Neural progenitor cell (in vitro differentiated cells): ENCODE data around the gene LAMA1. TPM values are rescaled to one million over a fixed set of nuclear protein-coding genes. Genes with fewer than 3 reads are reported as not detected.
A peak's percentile ranks its signal among the peaks of the same experiment; 100 is the strongest.

Experiments used
- DNase-seq: peaks from one replicate; pipeline ENCODE4 v3.0.0-alpha.2; 2016; ENCODE audit warnings: low spot score
- H2AFZ ChIP-seq: fragments of 200-600 bp; sonication (generic); replicated peaks from 2 replicates; pipeline ENCODE4 v1.6.1; 2016; ENCODE audit warnings: antibody characterized with exemption
- H3F3A ChIP-seq: fragments of 200-600 bp; sonication (generic); 2 replicates; pipeline ENCODE4 v1.6.1; 2016; ENCODE audit warnings: antibody characterized with exemption, low read depth
- H3K27ac ChIP-seq: fragments of 200-600 bp; sonication (generic); 2 replicates; pipeline ENCODE4 v1.5.1; 2016; ENCODE audit warnings: mild to moderate bottlenecking
- H3K27me3 ChIP-seq: fragments of 200-600 bp; sonication (generic); 2 replicates; pipeline ENCODE4 v1.6.1; 2016; ENCODE audit warnings: mild to moderate bottlenecking, moderate library complexity
- H3K36me3 ChIP-seq: fragments of 200-600 bp; sonication (generic); 2 replicates; pipeline ENCODE4 v1.5.1; 2016
- H3K4me1 ChIP-seq: fragments of 200-600 bp; sonication (generic); 2 replicates; pipeline ENCODE4 v1.6.1; 2016; ENCODE audit warnings: mixed run types
- H3K4me2 ChIP-seq: fragments of 200-600 bp; sonication (generic); 2 replicates; pipeline ENCODE4 v1.6.1; 2016
- H3K4me3 ChIP-seq: fragments of 200-600 bp; sonication (generic); 2 replicates; pipeline ENCODE4 v1.5.1; 2016
- H3K79me2 ChIP-seq: fragments of 200-600 bp; sonication (generic); 2 replicates; pipeline ENCODE4 v1.6.1; 2016; ENCODE audit warnings: low read depth
- H3K9ac ChIP-seq: fragments of 200-600 bp; sonication (generic); 2 replicates; pipeline ENCODE4 v1.6.1; 2016
- H3K9me3 ChIP-seq: fragments of 200-600 bp; sonication (generic); 2 replicates; pipeline ENCODE4 v1.5.1; 2016; ENCODE audit warnings: low read depth
- H4K20me1 ChIP-seq: fragments of 200-600 bp; sonication (generic); 2 replicates; pipeline ENCODE4 v1.6.1; 2016; ENCODE audit warnings: low read depth
- H3K27ac Mint-ChIP-seq: 3 replicates; pipeline ENCODE4 v1.8.0; 2021; ENCODE audit warnings: mixed read lengths
- H3K27me3 Mint-ChIP-seq: 2 replicates; pipeline ENCODE4 v1.8.0; 2022; ENCODE audit warnings: low read depth, mild to moderate bottlenecking, inconsistent platforms, moderate library complexity, mixed read lengths; ENCODE audit not compliant: insufficient read depth
- H3K36me3 Mint-ChIP-seq: 3 replicates; pipeline ENCODE4 v1.8.0; 2021; ENCODE audit warnings: mixed read lengths
- H3K4me1 Mint-ChIP-seq: 3 replicates; pipeline ENCODE4 v1.8.0; 2021; ENCODE audit warnings: mixed read lengths
- H3K4me3 Mint-ChIP-seq: 3 replicates; pipeline ENCODE4 v1.8.0; 2021; ENCODE audit warnings: mild to moderate bottlenecking, moderate library complexity, mixed read lengths
- H3K9me3 Mint-ChIP-seq: 3 replicates; pipeline ENCODE4 v1.8.0; 2020; ENCODE audit warnings: mixed read lengths
- EZH2 ChIP-seq: fragments of 200-600 bp; sonication (generic); IDR thresholded peaks from 2 replicates; pipeline ENCODE4 v1.6.1; 2017; ENCODE audit warnings: antibody characterized with exemption, mild to moderate bottlenecking, moderate library complexity
- EZH2phosphoT487 ChIP-seq: fragments of 200-600 bp; sonication (generic); IDR thresholded peaks from 2 replicates; pipeline ENCODE4 v1.6.1; 2017; ENCODE audit warnings: antibody characterized with exemption
- total RNA-seq: library from RNA; depleted of rRNA; stranded (reverse); fragments of >200 nt; gene quantifications from 2 replicates; pipeline ENCODE4 v1.2.3, GENCODE V29; 2015; ENCODE audit warnings: low replicate concordance
- TF ChIP-seq, protein P1 (sequence below): fragments of 200-600 bp; sonication (generic); IDR thresholded peaks from 2 replicates; pipeline ENCODE4 v1.5.1; 2017; ENCODE audit warnings: antibody characterized with exemption, mild to moderate bottlenecking

LAMA1 gene
- total RNA-seq, 1 donor from 2014 or later, result 80.3 TPM

DNA sequence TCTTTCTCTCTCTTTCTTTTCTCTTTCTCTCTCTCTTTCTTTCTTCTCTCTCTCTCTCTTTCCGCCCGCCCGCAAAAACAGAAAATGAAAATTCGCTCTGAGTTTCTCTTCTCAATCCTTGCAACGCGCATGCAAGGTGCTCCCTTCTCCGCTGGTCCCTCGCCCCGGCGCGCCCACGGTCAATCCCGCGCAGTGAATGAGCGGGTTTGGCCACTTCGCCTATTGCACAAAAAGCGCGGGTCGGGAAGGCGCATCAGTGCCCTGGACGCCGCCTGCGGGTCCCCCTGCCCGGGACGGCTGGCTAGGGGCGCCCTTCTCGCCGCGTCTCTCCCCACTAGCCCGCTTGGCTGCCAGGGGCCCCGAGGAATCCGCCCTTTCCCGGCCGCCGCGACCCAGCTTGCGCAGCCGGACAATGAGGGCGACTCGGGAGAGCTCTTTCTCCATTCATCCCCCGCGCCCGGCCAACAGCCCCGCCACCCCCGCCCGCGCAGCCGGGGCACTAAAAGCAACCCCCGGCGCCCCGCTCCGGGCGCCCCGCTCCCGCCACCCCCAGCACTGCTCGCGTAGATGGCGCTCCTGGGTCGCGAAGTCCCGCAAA lies 706 bp downstream of the LAMA1 start:
- peak; percentile 83 for DNase-seq
- no peaks in the 10 kb centered on the region for H3K27me3 ChIP-seq
- H3K27ac Mint-ChIP-seq, result peak overlapping the region; percentile 92
- H3K27ac ChIP-seq, result peak overlapping the region; percentile 32
- TF ChIP-seq, protein P1, sequence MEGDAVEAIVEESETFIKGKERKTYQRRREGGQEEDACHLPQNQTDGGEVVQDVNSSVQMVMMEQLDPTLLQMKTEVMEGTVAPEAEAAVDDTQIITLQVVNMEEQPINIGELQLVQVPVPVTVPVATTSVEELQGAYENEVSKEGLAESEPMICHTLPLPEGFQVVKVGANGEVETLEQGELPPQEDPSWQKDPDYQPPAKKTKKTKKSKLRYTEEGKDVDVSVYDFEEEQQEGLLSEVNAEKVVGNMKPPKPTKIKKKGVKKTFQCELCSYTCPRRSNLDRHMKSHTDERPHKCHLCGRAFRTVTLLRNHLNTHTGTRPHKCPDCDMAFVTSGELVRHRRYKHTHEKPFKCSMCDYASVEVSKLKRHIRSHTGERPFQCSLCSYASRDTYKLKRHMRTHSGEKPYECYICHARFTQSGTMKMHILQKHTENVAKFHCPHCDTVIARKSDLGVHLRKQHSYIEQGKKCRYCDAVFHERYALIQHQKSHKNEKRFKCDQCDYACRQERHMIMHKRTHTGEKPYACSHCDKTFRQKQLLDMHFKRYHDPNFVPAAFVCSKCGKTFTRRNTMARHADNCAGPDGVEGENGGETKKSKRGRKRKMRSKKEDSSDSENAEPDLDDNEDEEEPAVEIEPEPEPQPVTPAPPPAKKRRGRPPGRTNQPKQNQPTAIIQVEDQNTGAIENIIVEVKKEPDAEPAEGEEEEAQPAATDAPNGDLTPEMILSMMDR, result peak; percentile 16
- TF ChIP-seq EZH2 (no peak), EZH2phosphoT487 (no peak)
- peaks cover 3% of the 10 kb centered on the region for H3K27me3 Mint-ChIP-seq
- peaks cover 49% of the 10 kb centered on the region for H3K79me2 ChIP-seq
- no peaks in the 10 kb centered on the region for H3K36me3 ChIP-seq
- peak overlapping the region; percentile 60 for H2AFZ ChIP-seq
- peak overlapping the region; percentile 95 for H3K4me2 ChIP-seq
- H3K9me3 Mint-ChIP-seq, result peaks cover 29% of the 10 kb centered on the region
- H3K4me1 Mint-ChIP-seq, result peaks cover 16% of the 10 kb centered on the region
- peak overlapping the region; percentile 95 for H3K4me3 Mint-ChIP-seq
- peak overlapping the region; percentile 95 for H3K4me3 ChIP-seq
- H3K9ac ChIP-seq, result peak overlapping the region; percentile 59
- H3K36me3 Mint-ChIP-seq, result peaks cover 30% of the 10 kb centered on the region
- no peaks in the 10 kb centered on the region for H3K9me3 ChIP-seq
- peaks cover 34% of the 10 kb centered on the region for H3F3A ChIP-seq
- H4K20me1 ChIP-seq, result peaks cover 39% of the 10 kb centered on the region
- H3K4me1 ChIP-seq, result peaks cover 8% of the 10 kb centered on the region

DNA sequence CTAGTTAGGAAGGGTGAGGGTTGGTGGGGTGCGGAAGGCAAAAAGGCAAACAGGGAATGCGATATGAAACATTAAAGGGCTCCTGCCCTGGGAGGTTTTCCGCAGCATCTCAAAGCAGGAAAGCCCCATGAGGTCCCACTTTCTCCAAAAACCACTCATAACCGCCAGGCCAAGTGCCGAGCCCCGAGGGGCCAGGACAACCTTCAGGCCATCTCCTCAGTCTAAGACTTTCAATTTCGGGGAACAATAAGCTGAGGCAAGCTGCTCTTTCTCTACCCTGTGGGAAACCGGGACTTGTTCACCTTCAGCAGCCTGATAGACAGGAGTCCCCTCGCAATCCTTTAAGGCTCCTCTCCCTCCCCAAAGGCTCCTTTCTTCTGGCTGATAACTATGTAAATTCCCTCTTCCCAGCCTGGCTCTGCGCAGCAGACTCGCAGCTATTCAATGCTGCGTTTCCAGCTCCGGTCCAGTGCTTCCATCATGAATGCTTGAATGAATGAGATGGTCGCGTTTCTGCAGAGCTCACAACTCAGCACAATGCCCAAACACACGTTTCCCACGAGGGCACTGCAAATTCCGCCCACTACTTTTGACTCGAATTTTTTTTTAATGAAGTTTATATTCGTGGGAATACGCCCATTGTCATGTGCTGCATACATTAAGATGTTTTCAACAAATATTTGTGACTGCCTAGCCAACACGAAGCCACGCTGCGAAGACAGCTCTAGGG lies 1.4 kb downstream of the LAMA1 start:
- Histone ChIP-seq H3K27me3 (no peaks in the 10 kb centered on the region), H3K36me3 (no peaks in the 10 kb centered on the region), H3K79me2 (peaks cover 57% of the 10 kb centered on the region), H4K20me1 (peaks cover 45% of the 10 kb centered on the region), H3K9me3 (no peaks in the 10 kb centered on the region), H3K4me3 (peak overlapping the region; percentile 95), H2AFZ (no peak overlapping the region), H3K4me1 (peaks cover 14% of the 10 kb centered on the region), H3K4me2 (peak overlapping the region; percentile 95), H3F3A (peaks cover 34% of the 10 kb centered on the region), H3K27ac (peak overlapping the region; percentile 39), H3K9ac (peak overlapping the region; percentile 59)
- Mint-ChIP-seq H3K27ac (peak overlapping the region; percentile 92), H3K9me3 (peaks cover 35% of the 10 kb centered on the region), H3K36me3 (peaks cover 36% of the 10 kb centered on the region), H3K27me3 (peaks cover 3% of the 10 kb centered on the region), H3K4me1 (peaks cover 19% of the 10 kb centered on the region), H3K4me3 (peak overlapping the region; percentile 95)
- DNase-seq, result peak; percentile 90
- TF ChIP-seq, protein P1, result no peak
- TF ChIP-seq EZH2 (no peak), EZH2phosphoT487 (no peak)

- no peak for DNase-seq
- Histone ChIP-seq H3K79me2 (peaks cover 89% of the 10 kb centered on the region), H3K9ac (no peak overlapping the region), H3K27ac (no peak overlapping the region), H3K27me3 (no peaks in the 10 kb centered on the region), H3K9me3 (no peaks in the 10 kb centered on the region), H3F3A (peaks cover 19% of the 10 kb centered on the region), H3K4me3 (no peak overlapping the region), H4K20me1 (peaks cover 65% of the 10 kb centered on the region), H3K4me1 (peaks cover 19% of the 10 kb centered on the region), H3K36me3 (no peaks in the 10 kb centered on the region), H2AFZ (no peak overlapping the region), H3K4me2 (no peak overlapping the region)
- Mint-ChIP-seq H3K4me1 (peaks cover 34% of the 10 kb centered on the region), H3K27me3 (peaks cover 6% of the 10 kb centered on the region), H3K9me3 (peaks cover 54% of the 10 kb centered on the region), H3K4me3 (no peak overlapping the region), H3K36me3 (peaks cover 56% of the 10 kb centered on the region), H3K27ac (no peak overlapping the region)
- no peak for TF ChIP-seq EZH2
- no peak for TF ChIP-seq EZH2phosphoT487
These were observed 4.7 kb downstream of the LAMA1 start for GRCh38 chr18:7112936-7113335.
